Putamen (tissue), 1 donor: Measurements from ENCODE around the gene MYZAP.

Source experiments
- DNase-seq: peaks from one replicate; pipeline ENCODE4 v3.0.0-alpha.2; 2016; ENCODE audit warnings: low spot score

Gene MYZAP

GRCh38 chr15:57663262-57663661, 71.6 kb downstream of the MYZAP start:
- DNase-seq: no peak

DNA sequence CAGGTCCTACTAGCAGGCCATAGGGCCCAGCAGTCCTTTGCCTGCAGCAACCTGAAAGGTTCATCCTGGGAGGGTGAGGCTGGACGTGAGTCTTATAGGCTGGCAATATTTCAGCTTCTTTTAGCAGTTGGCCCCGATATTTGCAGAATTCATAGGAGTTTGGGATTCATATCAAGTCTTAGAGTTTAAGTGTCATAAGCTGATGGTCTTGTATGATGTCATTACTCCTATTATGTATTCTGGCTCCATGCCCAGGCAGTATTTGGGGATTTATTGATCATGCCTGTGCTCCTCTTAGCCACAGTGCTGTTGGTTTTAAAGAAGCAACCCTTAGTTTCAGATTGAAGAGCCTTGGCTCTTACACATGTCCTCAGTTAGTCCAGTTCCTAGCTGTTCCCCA, 73.5 kb downstream of the MYZAP start:
- no peak for DNase-seq

- DNase-seq: no peak
Measured at GRCh38 chr15:57665939-57666338, 74.2 kb downstream of the MYZAP start.

DNA sequence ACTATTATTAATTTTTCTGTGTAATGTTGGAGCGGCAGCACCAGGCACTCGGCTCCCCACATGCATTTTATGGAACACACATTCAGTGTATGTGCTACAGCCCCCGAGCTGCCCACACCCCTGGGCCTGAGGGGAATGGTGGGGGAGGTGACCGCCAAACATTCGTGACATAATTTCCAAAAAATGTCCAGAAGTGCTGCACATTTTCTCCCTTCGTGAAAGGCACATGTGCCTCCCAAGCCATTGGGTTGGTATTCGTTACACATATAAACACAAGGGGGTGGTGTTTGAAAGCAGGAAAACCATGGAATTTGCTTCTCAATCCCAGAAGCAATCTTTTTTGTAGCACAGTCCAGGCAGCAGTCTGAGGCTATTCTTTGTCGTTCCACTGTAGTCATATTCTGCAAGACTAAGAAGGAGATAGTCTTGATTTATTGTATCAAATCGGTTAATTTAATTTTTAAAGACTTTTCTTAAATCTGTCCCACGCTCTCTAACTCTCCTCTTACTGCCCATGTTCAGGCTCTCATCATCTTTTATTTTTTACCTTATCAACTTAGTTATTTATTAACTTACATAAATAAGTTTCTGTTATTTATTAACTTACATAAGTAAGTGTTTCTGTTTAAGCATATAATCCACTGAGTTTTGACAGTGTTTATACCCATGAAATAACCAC, 75.6 kb downstream of the MYZAP start:
- peak; percentile 44 for DNase-seq

DNA sequence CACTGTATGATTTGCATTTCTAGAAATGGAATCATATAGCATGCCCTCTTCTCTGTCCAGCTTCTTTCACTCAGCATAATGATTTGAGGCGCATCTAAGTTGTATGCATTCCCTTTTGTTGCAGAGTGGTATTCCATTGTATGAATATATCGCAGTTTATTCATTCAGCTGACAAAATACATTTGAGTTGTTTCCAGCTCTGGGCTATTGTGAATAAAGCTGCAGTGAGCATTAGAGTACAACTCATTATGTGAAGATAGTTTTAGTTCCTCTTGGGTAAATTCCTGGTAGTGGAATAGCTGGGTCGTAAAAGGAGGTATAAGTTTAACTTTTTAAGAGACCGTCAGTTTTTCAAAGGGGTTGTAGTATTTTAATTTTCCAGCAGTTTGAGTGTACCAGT, 76.3 kb downstream of the MYZAP start:
- DNase-seq: no peak

DNA sequence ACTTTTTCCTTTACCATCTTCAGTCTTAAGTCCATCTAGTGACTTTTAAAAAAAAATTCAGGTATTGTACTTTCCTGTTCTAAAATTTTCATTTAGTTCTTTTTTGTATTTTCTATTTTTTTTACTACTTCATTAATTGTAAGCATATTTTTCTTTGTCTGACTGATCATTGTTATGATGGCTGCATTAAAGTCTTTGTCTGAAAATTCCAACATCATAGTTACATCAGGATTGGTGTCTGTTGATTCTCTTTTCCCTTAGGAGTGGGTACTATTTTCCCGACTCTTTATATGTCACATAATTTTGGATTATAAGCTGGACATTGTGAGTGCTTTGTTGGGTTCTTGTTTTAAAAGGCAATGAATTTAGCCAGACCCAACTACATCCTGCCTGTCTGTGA, 79.9 kb downstream of the MYZAP start:
- no peak for DNase-seq

DNA sequence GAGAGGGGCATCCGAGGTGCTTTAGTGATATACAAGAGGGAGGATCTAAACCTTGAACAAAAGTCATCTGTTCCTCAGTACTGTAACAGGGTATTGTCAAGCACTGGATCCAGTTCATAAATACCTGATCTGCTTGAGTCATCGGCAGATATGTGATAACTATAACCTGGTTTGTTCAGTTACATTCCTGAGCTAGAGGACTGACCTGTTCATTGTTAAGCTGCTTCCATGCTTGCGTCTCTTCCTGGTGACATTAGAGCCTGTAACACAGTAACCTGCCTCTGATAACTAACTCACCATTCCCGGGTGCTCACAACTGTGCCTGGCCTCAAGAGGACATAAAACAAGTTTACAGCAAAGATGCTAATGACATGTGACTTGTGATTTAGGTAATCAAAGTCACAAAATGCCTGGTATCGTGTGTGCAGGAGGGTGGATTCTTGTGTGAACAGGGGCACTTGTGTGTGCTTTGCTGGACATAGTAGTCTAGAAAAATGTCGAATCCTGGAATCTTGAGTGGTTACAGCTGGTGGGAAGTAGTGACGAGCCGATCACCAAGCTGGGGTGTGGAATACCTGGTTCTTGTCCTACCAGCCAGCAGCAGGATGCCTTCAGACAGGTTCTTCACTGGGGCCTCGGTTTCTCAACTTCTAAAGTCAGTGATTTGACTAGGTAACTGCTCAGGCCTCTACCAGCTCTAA, 83.9 kb downstream of the MYZAP start:
- no peak for DNase-seq

- DNase-seq: no peak
Measured at GRCh38 chr15:57676585-57676984, 84.9 kb downstream of the MYZAP start.

DNA sequence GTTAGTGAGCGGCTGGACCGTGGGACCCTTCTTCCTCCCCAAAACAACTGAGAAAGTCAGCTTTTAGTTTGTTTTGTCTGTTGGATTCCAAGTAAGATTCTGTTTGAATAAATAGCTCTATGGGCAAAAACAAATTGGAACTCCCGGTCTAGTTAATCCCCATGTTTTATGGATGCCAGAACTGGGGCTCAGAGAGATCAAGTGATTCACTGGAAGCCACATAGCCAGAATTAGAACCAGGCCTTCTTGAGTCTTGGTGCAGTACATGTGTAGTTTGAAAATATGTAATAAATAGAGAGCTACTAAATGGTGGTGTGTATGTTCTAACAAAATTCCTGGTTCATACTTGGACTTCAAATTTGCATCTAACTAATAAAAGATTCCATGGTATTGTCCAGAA, 85.5 kb downstream of the MYZAP start:
- no peak for DNase-seq

DNA sequence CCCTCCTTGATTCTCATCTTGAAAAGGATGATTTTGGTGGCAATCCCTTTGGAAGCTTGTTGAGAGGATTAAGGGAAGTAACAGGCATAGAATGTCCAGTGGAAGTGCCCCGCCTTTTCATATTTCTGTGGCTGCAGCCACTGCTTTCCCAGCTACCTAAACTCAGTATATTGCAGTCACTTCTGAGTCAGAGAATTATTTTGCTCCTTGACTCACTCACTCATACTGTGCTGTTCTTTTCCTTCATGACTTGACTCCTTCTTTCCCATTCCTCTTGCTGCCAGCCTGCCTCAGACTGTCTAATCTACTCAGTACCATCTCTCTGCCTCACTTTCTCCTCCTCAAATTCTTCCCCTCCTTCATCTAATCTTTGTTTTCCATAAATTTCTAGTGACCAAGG, 88.3 kb downstream of the MYZAP start:
- DNase-seq: no peak

GRCh38 chr15:57681011-57681410, 89.3 kb downstream of the MYZAP start:
- DNase-seq: no peak

DNA sequence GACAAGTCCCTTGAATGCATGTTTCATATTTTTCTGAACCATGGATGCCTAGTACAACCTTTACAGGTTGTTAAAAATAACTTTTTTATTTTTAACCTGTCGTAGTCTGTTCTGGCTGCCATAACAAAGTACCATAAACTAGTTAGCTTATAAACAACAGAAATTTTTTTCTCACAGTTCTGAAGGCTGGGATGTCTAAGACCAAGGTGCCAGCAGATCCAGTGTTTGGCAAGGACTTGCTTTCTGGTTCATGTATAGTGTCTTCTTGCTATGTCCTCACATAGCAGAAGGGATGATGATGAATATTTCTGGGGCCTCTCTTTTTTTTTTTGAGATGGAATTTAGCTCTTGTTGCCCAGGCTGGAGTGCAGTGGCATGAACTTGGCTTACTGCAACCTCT, 91.8 kb downstream of the MYZAP start:
- DNase-seq: no peak

- DNase-seq: no peak
Measured at GRCh38 chr15:57684491-57685151, 92.9 kb downstream of the MYZAP start.

DNA sequence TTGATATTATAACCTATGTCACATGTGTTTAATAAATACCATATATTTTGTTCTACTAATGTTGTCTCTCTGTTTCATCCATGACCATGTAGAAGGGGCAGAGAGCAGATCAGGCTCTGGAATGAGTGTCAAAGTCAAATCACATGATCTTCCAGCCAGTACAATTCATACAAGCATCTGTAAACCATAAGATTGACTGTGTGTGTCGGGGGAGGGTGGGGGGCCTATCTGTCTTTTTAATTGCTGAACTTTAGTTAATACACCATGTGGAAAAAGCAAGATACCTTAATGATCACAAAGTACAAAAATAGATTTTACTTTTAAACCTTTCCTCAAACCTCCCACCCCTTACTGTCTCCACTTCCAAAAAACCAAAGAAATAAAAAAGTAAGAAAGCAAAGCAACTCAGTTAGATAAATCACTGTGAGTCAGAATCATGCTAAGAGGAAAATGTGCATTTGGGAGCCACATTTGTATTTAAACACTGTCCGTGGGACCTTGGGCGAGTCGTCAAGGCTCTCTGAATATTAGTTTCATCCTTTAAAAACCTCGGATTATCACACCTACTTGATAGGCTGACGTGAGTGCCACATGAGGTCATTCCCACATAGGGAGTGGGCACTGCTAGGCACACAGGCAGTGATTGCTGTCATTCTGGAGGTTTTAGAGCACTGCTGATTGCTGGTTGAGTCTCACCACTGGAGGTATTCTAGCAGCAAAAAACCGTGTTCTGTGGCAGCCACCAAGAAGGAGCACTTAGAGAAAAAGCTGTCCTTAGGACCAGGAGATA, 93.8 kb downstream of the MYZAP start:
- DNase-seq: no peak

- no peak for DNase-seq
Measured at GRCh38 chr15:57686657-57687056, 95.0 kb downstream of the MYZAP start.

DNA sequence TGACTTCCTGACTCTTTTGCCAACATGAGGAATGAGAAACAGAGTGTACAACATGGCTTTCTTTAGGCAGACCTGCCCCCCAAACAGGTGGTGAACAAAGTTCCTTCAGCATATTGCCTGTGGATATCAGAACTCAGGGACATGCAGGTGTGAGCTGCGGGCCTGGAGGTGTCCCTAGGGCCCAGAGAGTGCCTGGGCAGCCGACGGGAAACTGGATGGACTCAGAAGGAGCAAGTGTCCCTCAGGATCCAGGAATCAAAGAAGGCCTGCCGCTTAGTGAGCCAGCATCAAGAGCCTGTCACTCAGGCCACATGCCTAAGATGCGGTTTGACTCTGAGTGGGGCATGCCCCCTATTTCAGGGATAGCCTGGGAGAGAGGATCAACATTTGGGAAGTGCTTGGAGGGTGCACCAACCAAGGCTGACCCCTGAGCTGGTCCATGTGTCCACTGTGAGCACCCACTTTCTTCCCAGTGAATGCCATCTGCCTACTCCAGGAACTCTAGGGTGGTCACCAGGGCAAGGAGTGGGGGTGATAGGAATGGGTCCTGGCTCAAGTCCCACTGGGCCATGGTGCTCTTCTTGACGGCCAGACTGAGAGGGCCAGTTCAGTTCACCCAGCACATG, 98.8 kb downstream of the MYZAP start:
- no peak for DNase-seq

- DNase-seq: no peak
Measured at GRCh38 chr15:57691082-57691481, 99.4 kb downstream of the MYZAP start.

GRCh38 chr15:57692709-57693108, 101.0 kb downstream of the MYZAP start:
- no peak for DNase-seq

- no peak for DNase-seq
Measured at GRCh38 chr15:57694279-57694678, 102.6 kb downstream of the MYZAP start.

- no peak for DNase-seq
Measured at GRCh38 chr15:57696146-57696545, 104.4 kb downstream of the MYZAP start.

DNA sequence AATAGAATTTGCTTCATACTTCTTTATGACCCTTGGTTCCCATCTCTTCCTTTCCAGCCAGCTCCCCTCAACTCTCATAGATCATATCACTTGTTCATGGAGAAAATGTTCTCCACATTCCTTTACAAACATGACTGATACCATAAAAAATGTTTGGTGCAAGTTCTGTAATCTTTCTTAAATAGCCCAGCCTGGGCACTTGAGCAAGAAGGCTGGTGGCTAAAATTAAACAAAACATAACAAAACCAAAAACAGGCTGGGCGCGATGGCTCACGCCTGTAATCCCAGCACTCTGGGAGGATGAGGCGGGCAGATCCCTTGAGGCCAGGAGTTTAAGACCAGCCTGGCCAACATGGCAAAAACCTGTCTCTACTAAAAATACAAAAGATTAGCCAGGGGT, 105.9 kb downstream of the MYZAP start:
- no peak for DNase-seq

DNA sequence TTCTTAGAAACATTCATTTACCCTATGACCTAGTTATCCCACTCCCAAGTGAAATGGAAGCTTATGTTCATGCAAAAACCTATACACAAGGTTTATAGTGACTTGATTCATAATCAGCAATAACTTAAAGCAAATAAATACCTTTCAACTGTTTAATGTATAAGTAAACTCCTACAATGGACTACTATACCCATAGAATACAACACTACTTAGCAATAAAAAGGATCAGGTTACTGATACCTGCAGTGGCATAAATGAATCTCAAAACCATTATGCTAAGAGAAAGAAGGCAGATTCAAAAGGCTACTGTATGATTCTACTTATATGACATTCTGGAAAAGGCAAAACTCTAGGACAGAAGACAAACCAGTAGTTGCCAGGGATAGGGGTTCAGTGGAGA, 106.5 kb downstream of the MYZAP start:
- DNase-seq: no peak
